Heart right ventricle (tissue), 16 donors: ENCODE results near the gene HHATL. TPM values are rescaled to one million over a fixed set of nuclear protein-coding genes. Genes with fewer than 3 reads are reported as not detected.
A peak's percentile ranks its signal among the peaks of the same experiment; 100 is the strongest.

Experiments
- ATAC-seq, 8 donors: fragments of 200-7000 bp; cut with Tn5 transposase; one replicate each; pipeline ENCODE4 v1.9.1; 2020; ENCODE audit warnings: mild to moderate bottlenecking in 8 of 8, moderate library complexity in 8 of 8, moderate number of reproducible peaks in 1 of 8
- DNase-seq, 2 donors: peaks; one replicate each; pipeline ENCODE4 v3.0.0-alpha.2; 2020
- H3K27ac ChIP-seq, 10 donors: fragments of 200-600 bp; sonication (generic) in 2 of 10; one replicate each; pipeline versions ENCODE4 v1.5.0 to v1.8.0; 2020 to 2022; ENCODE audit warnings: mild to moderate bottlenecking in 3 of 10
- H3K27me3 ChIP-seq, 7 donors: fragments of 200-600 bp; one replicate each; pipeline ENCODE4 v1.8.0; 2021 to 2022; ENCODE audit warnings: mild to moderate bottlenecking in 2 of 7
- H3K36me3 ChIP-seq, 9 donors: fragments of 200-600 bp; sonication (generic) in 1 of 9; one replicate each; pipeline versions ENCODE4 v1.5.0 to v1.8.0; 2020 to 2022; ENCODE audit warnings: mild to moderate bottlenecking in 2 of 9
- H3K4me1 ChIP-seq, 9 donors: fragments of 200-600 bp; sonication (generic) in 1 of 9; one replicate each; pipeline versions ENCODE4 v1.5.0 to v1.8.0; 2020 to 2022; ENCODE audit warnings: mild to moderate bottlenecking in 4 of 9
- H3K4me3 ChIP-seq, 10 donors: fragments of 200-600 bp; sonication (generic) in 2 of 10; one replicate each; pipeline versions ENCODE4 v1.5.0 to v1.8.0; 2020 to 2022; ENCODE audit warnings: mild to moderate bottlenecking in 7 of 10, moderate library complexity in 2 of 10
- H3K9me3 ChIP-seq, 11 donors: fragments of 200-600 bp in 10 of 11; sonication (generic) in 2 of 11; one replicate each; pipeline versions ENCODE4 v1.5.0 to v1.8.0; 2013 to 2022; ENCODE audit warnings: mild to moderate bottlenecking in 2 of 11, control low read depth in 1 of 11, moderate library complexity in 1 of 11
- CTCF ChIP-seq, 9 donors: fragments of 200-600 bp; sonication (generic) in 2 of 9; IDR thresholded peaks; one replicate each; pipeline versions ENCODE4 v1.5.0 to v1.8.0; 2021 to 2022; ENCODE audit warnings: antibody characterized with exemption in 9 of 9, mild to moderate bottlenecking in 5 of 9, moderate library complexity in 1 of 9
- WGBS, 2 donors: extraction: QIAGEN DNeasy Blood & Tissue Kit; methylation state at CpG; one replicate each; pipeline ENCODE4 v1.1.7; 2013; ENCODE audit warnings: inconsistent platforms in 1 of 2; 5-methylcytosine and 5-hydroxymethylcytosine counted together
- intact Hi-C, 10 donors: fragments of 100-400 bp; cut with DNase I; formaldehyde crosslinking; loops; one replicate each; pipeline versions ENCODE4 v1.11.1 to v1.14.2; 2022
- polyA plus RNA-seq, 2 donors: library from polyadenylated mRNA; stranded (reverse); fragments of 200-250 nt; gene quantifications; one replicate each; pipeline ENCODE4 v1.2.3, GENCODE V29; 2013
- total RNA-seq, 10 donors: library from RNA; stranded (reverse); fragmentation: NEBNext Ultra II Directional in 3 of 10; extraction: Animal tissue kit (Norgen Biotek cat#: 25700) in 3 of 10; gene quantifications; one replicate each; pipeline versions ENCODE4 v1.2.1 to v1.2.4, GENCODE V29; 2021 to 2023
- donor health status: Arrhythmogenic right ventricular cardiomyopathy.
- donor health status: ischemic (EF 13 %, LVEDD 7.1; RV severe dilation, severe dysfunction).
- donor health status: healthy with polysubstance abuse.
- donor health status: DM: no; HTN: yes; CAD: no.
- donor health status: DM: no; HTN: no; CAD: no.
- donor health status: ischemic (EF 25% LVEDD 6.9; RV normal size, moderate dysfunction).
- donor health status: ischemic (EF 25% LVEDD 5.7; RV mildly dilated, moderate dysfunction).
- donor health status: healthy.
- donor health status: DM: yes; HTN: yes; CAD: no.
- donor health status: Ischemic cardiomyopathy.
- donor health status: ischemic (EF 35%, LVEDD 5.7; RV mildly dilated, moderate dysfunction).
- donor health status: nonischemic (EF 11% LVEDD 7.7; RV severe dilation, severe dysfunction).
- donor health status: DM: yes; HTN: yes; CAD: no.
- donor health status: PGD.
- donor health status: ischemic (EF 29% LVEDD 5.4; RV normal size, mild dysfunction).
- donor health status: nonischemic (EF 23%, LVEDD 6.1; RV moderate dilation, normal function).

HHATL gene
- total and polyA plus RNA-seq, 12 donors = 332 to 2,035 (median 624) TPM

GRCh38 chr3:42712688-42713372 is 10.2 kb upstream of the HHATL start:
- DNase-seq (no peak), ATAC-seq (peak in 1 of 8 donors; percentile 16)
- no peak for TF ChIP-seq CTCF (IDR thresholded peaks at IDR 0.05)
- H3K36me3 ChIP-seq = no peaks in the 10 kb centered on the region
- 76 to 77% methylated on average over 5 of the region's 5 CpGs for WGBS, 2 donors
- H3K27ac ChIP-seq = no peak overlapping the region
- H3K9me3 ChIP-seq = no peaks in the 10 kb centered on the region
- intact Hi-C loops = no loop called here
- no peak overlapping the region for H3K4me3 ChIP-seq
- H3K27me3 ChIP-seq = no peaks in the 10 kb centered on the region
- H3K4me1 ChIP-seq = no peaks in the 10 kb centered on the region

GRCh38 chr3:42712344-42712648 is 9.7 kb upstream of the HHATL start:
- H3K27me3 ChIP-seq = no peaks in the 10 kb centered on the region
- no peak overlapping the region for H3K4me3 ChIP-seq
- no peaks in the 10 kb centered on the region for H3K4me1 ChIP-seq
- DNase-seq (no peak), ATAC-seq (no peak)
- intact Hi-C loops = no loop called here
- no peak overlapping the region for H3K27ac ChIP-seq
- TF ChIP-seq CTCF (IDR thresholded peaks at IDR 0.05) = no peak
- H3K9me3 ChIP-seq = no peaks in the 10 kb centered on the region
- no peaks in the 10 kb centered on the region for H3K36me3 ChIP-seq
- 88 to 91% methylated on average over 4 of the region's 4 CpGs for WGBS, 2 donors

GRCh38 chr3:42711491-42712343 is 9.1 kb upstream of the HHATL start:
- DNase-seq (no peak), ATAC-seq (peak in 1 of 8 donors; percentile 31)
- H3K9me3 ChIP-seq = no peaks in the 10 kb centered on the region
- intact Hi-C loops = no loop called here
- 50 to 59% methylated on average over 6 of the region's 6 CpGs for WGBS, 2 donors
- no peak for TF ChIP-seq CTCF (IDR thresholded peaks at IDR 0.05)
- H3K27me3 ChIP-seq = no peaks in the 10 kb centered on the region
- no peak overlapping the region for H3K27ac ChIP-seq
- H3K4me1 ChIP-seq = peaks cover 0 to 3% (median 0%) of the 10 kb centered on the region in 9 donors
- H3K36me3 ChIP-seq = no peaks in the 10 kb centered on the region
- H3K4me3 ChIP-seq = no peak overlapping the region

GRCh38 chr3:42710323-42711021 is 7.9 kb upstream of the HHATL start:
- H3K27ac ChIP-seq = no peak overlapping the region
- no peak overlapping the region for H3K4me3 ChIP-seq
- no peak for ATAC-seq
- no peak for DNase-seq
- WGBS, 2 donors = 81 to 85% methylated on average over 7 of the region's 7 CpGs
- H3K9me3 ChIP-seq = no peaks in the 10 kb centered on the region
- no peaks in the 10 kb centered on the region for H3K27me3 ChIP-seq
- H3K36me3 ChIP-seq = no peaks in the 10 kb centered on the region
- H3K4me1 ChIP-seq = peaks cover 0 to 15% (median 4%) of the 10 kb centered on the region in 9 donors
- intact Hi-C loops = no loop called here
- no peak for TF ChIP-seq CTCF (IDR thresholded peaks at IDR 0.05)
